AG09309 (cell line): ENCODE measurements around the gene SLC9C2.

Source experiments
- DNase-seq: peaks from one replicate; pipeline ENCODE4 v3.0.0-alpha.2; 2010; ENCODE audit warnings: low read depth
- H3K4me3 ChIP-seq: 2 replicates; pipeline ENCODE4 v1.5.1; 2011; ENCODE audit warnings: mild to moderate bottlenecking, low read depth, low read length, moderate library complexity; ENCODE audit not compliant: control insufficient read depth
- TF ChIP-seq, protein P1 (sequence below): IDR thresholded peaks from 2 replicates; pipeline ENCODE4 v1.5.1; 2011; ENCODE audit warnings: mild to moderate bottlenecking, low read depth, low read length, inconsistent platforms; ENCODE audit not compliant: insufficient read depth, control insufficient read depth; ENCODE audit errors: missing control alignments

The SLC9C2 gene

GRCh38 chr1:173489929-173490328 lies 112.9 kb downstream of the SLC9C2 start:
- no peak for DNase-seq
- H3K4me3 ChIP-seq: no peak overlapping the region
- TF ChIP-seq, protein P1, sequence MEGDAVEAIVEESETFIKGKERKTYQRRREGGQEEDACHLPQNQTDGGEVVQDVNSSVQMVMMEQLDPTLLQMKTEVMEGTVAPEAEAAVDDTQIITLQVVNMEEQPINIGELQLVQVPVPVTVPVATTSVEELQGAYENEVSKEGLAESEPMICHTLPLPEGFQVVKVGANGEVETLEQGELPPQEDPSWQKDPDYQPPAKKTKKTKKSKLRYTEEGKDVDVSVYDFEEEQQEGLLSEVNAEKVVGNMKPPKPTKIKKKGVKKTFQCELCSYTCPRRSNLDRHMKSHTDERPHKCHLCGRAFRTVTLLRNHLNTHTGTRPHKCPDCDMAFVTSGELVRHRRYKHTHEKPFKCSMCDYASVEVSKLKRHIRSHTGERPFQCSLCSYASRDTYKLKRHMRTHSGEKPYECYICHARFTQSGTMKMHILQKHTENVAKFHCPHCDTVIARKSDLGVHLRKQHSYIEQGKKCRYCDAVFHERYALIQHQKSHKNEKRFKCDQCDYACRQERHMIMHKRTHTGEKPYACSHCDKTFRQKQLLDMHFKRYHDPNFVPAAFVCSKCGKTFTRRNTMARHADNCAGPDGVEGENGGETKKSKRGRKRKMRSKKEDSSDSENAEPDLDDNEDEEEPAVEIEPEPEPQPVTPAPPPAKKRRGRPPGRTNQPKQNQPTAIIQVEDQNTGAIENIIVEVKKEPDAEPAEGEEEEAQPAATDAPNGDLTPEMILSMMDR: no peak

GRCh38 chr1:173489149-173489600 lies 113.7 kb downstream of the SLC9C2 start:
- DNase-seq: no peak
- no peak overlapping the region for H3K4me3 ChIP-seq
- TF ChIP-seq, protein P1: no peak

DNA sequence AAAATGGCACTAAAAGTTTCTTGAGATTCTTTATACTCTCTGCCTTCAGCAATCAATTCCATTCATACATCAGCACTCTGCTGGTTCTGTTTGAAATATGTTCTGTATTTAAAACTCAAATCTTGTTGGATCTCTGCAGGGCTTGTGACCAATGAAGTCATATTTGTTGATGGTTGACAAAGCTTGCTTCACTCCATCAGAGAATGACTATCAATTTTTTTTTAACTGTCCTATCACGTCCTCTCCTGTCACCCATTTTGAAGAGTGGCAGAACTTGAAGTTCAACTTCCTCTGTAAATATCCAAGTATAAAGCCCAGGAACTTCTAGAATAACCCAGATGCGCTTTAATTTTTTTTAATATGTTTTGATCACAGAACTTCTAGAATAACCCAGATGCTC lies 114.9 kb downstream of the SLC9C2 start:
- no peak overlapping the region for H3K4me3 ChIP-seq
- TF ChIP-seq, protein P1: no peak
- no peak for DNase-seq

DNA sequence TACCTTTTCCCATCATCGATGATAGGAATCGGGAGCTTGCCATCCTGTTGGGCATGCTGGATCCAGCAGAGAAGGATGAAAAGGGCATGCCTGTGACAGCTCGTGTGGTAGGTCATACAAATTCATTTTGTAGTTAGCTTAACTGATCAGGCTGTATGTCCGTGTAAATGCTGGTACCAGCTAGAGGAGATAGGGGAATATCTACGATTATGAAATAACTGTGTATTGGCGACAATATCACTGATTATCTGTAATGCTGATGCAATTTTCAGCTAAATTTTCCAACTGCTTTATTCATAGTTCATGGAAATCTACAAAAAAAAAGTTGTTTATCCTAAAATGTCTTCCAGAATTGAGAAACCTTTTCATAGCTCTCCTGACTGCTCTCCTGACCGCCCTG lies 117.5 kb downstream of the SLC9C2 start:
- H3K4me3 ChIP-seq: no peak overlapping the region
- TF ChIP-seq, protein P1: no peak
- DNase-seq: no peak

GRCh38 chr1:173484276-173484675 lies 118.6 kb downstream of the SLC9C2 start:
- no peak overlapping the region for H3K4me3 ChIP-seq
- DNase-seq: no peak
- TF ChIP-seq, protein P1: no peak

- DNase-seq: no peak
- no peak overlapping the region for H3K4me3 ChIP-seq
- TF ChIP-seq, protein P1: no peak
Observed at GRCh38 chr1:173482683-173483082, 120.2 kb downstream of the SLC9C2 start.
